OCI-LY3 (cell line): ENCODE measurements around the gene PEAK1.
"Not testable (repeated sequence)": the region's sequence is repeated elsewhere in the genome, so short reads cannot be mapped to it uniquely, and the experiment has no call there.

Source experiments
- H2AFZ ChIP-seq: fragments of 200-600, 300-600 bp; shearing (Covaris generic); 2 replicates; pipeline ENCODE4 v1.6.0; 2014; ENCODE audit warnings: antibody characterized with exemption, low read depth, low read length
- H3K27ac ChIP-seq: fragments of 200-600, 300-600 bp; sonication (generic); 2 replicates; pipeline ENCODE4 v1.5.1; 2014; ENCODE audit warnings: mild to moderate bottlenecking, low read length, moderate library complexity, mixed read lengths
- H3K27me3 ChIP-seq: fragments of 200-600, 300-600 bp; sonication (generic); 2 replicates; pipeline ENCODE4 v1.6.1; 2014; ENCODE audit warnings: low read depth, low read length, mixed read lengths
- H3K36me3 ChIP-seq: fragments of 200-600, 300-600 bp; sonication (generic); replicated peaks from 2 replicates; pipeline ENCODE3; 2014; ENCODE audit warnings: low read depth, low read length, mixed read lengths
- H3K4me1 ChIP-seq: fragments of 300-600, 200-600 bp; sonication (generic); 2 replicates; pipeline ENCODE4 v1.6.1; 2014; ENCODE audit warnings: low read length, mixed read lengths
- H3K4me2 ChIP-seq: fragments of 200-600, 300-600 bp; sonication (generic); 2 replicates; pipeline ENCODE4 v1.6.1; 2014; ENCODE audit warnings: low read length, mixed read lengths
- H3K4me3 ChIP-seq: fragments of 300-600, 200-600 bp; sonication (generic); 2 replicates; pipeline ENCODE4 v1.5.1; 2014; ENCODE audit warnings: antibody characterized with exemption, mild to moderate bottlenecking, low read length, moderate library complexity
- H3K79me2 ChIP-seq: fragments of 300-600, 200-600 bp; shearing (Covaris generic); 2 replicates; pipeline ENCODE4 v1.6.1; 2014; ENCODE audit warnings: mild to moderate bottlenecking, low read length, mixed read lengths
- H3K9ac ChIP-seq: fragments of 300-600, 200-600 bp; shearing (Covaris generic); 2 replicates; pipeline ENCODE4 v1.6.0; 2014; ENCODE audit warnings: mild to moderate bottlenecking, low read length, moderate library complexity
- H3K9me3 ChIP-seq: fragments of 200-600, 300-600 bp; shearing (Covaris generic); 2 replicates; pipeline ENCODE4 v1.6.1; 2014; ENCODE audit warnings: low read length, mixed read lengths; ENCODE audit not compliant: insufficient read depth
- H4K20me1 ChIP-seq: fragments of 200-600, 300-600 bp; sonication (generic); 2 replicates; pipeline ENCODE4 v1.6.1; 2016; ENCODE audit warnings: low read length, mixed read lengths; ENCODE audit not compliant: insufficient read depth
- CTCF ChIP-seq: fragments of 200-600, 300-600 bp; sonication (generic); IDR thresholded peaks from 2 replicates; pipeline ENCODE4 v1.5.1; 2014; ENCODE audit warnings: antibody characterized with exemption, low read length, low read depth
- EZH2phosphoT487 ChIP-seq: fragments of 200-600 bp; shearing (Covaris generic); IDR thresholded peaks from 2 replicates; pipeline ENCODE4 v1.6.1; 2018; ENCODE audit warnings: antibody characterized with exemption, mixed run types, low read depth

The PEAK1 gene

GRCh38 chr15:77285057-77285997 lies 134.6 kb downstream of the PEAK1 start:
- TF ChIP-seq CTCF (no peak), EZH2phosphoT487 (no peak)
- H3K27ac ChIP-seq, result no peak overlapping the region
- H3K27me3 ChIP-seq, result no peaks in the 10 kb centered on the region
- no peak overlapping the region for H3K9ac ChIP-seq
- H4K20me1 ChIP-seq, result no peaks in the 10 kb centered on the region
- H3K79me2 ChIP-seq, result no peaks in the 10 kb centered on the region
- H3K9me3 ChIP-seq, result no peaks in the 10 kb centered on the region
- no peak overlapping the region for H2AFZ ChIP-seq
- H3K36me3 ChIP-seq, result no peaks in the 10 kb centered on the region
- no peaks in the 10 kb centered on the region for H3K4me1 ChIP-seq
- H3K4me2 ChIP-seq, result no peak overlapping the region
- no peak overlapping the region for H3K4me3 ChIP-seq

- Histone ChIP-seq H2AFZ (no peak overlapping the region), H4K20me1 (no peaks in the 10 kb centered on the region), H3K27ac (no peak overlapping the region), H3K4me2 (no peak overlapping the region), H3K4me3 (no peak overlapping the region), H3K9me3 (no peaks in the 10 kb centered on the region), H3K27me3 (no peaks in the 10 kb centered on the region), H3K79me2 (no peaks in the 10 kb centered on the region), H3K4me1 (no peaks in the 10 kb centered on the region), H3K36me3 (no peaks in the 10 kb centered on the region), H3K9ac (no peak overlapping the region)
- TF ChIP-seq EZH2phosphoT487 (no peak), CTCF (no peak)
These were observed 137.6 kb downstream of the PEAK1 start for GRCh38 chr15:77282333-77282732.

GRCh38 chr15:77276943-77277342 lies 143.0 kb downstream of the PEAK1 start:
- H4K20me1 ChIP-seq, result 0 out of 2 replicates have a peak, but pooled peaks cover 2% of the 10 kb centered on the region
- H3K4me1 ChIP-seq, result no peaks in the 10 kb centered on the region
- H3K27ac ChIP-seq, result no peak overlapping the region
- TF ChIP-seq CTCF (no peak), EZH2phosphoT487 (no peak)
- H3K9me3 ChIP-seq, result no peaks in the 10 kb centered on the region
- H3K27me3 ChIP-seq, result no peaks in the 10 kb centered on the region
- H2AFZ ChIP-seq, result no peak overlapping the region
- H3K36me3 ChIP-seq, result no peaks in the 10 kb centered on the region
- H3K79me2 ChIP-seq, result no peaks in the 10 kb centered on the region
- no peak overlapping the region for H3K4me2 ChIP-seq
- no peak overlapping the region for H3K4me3 ChIP-seq
- no peak overlapping the region for H3K9ac ChIP-seq

- no peaks in the 10 kb centered on the region for H3K27me3 ChIP-seq
- no peaks in the 10 kb centered on the region for H3K36me3 ChIP-seq
- no peak overlapping the region for H3K4me3 ChIP-seq
- H3K9ac ChIP-seq, result no peak overlapping the region
- TF ChIP-seq EZH2phosphoT487 (no peak), CTCF (no peak)
- H2AFZ ChIP-seq, result no peak overlapping the region
- no peaks in the 10 kb centered on the region for H3K9me3 ChIP-seq
- H3K27ac ChIP-seq, result no peak overlapping the region
- H3K4me1 ChIP-seq, result no peaks in the 10 kb centered on the region
- H3K79me2 ChIP-seq, result no peaks in the 10 kb centered on the region
- 0 out of 2 replicates have a peak, but pooled peaks cover 2% of the 10 kb centered on the region for H4K20me1 ChIP-seq
- no peak overlapping the region for H3K4me2 ChIP-seq
These were observed 143.8 kb downstream of the PEAK1 start for GRCh38 chr15:77276096-77276495.

GRCh38 chr15:77273136-77273535 lies 146.8 kb downstream of the PEAK1 start:
- not testable (repeated sequence) for H4K20me1 ChIP-seq, H3K4me1 ChIP-seq, H3K36me3 ChIP-seq, H3K4me3 ChIP-seq, H3K27me3 ChIP-seq, H3K4me2 ChIP-seq, H3K9me3 ChIP-seq, H3K27ac ChIP-seq, H3K9ac ChIP-seq, H2AFZ ChIP-seq, H3K79me2 ChIP-seq
